SU-DHL-6 (cell line): Measurements from ENCODE around the gene SPSB1.

Source experiments
- H2AFZ ChIP-seq: fragments of 200-600 bp; sonication (generic); 2 replicates; pipeline ENCODE4 v1.6.1; 2014; ENCODE audit warnings: low read depth, mild to moderate bottlenecking, moderate library complexity, mixed read lengths, antibody characterized with exemption, low read length; ENCODE audit not compliant: severe bottlenecking
- H3F3A ChIP-seq: fragments of 200-600 bp; shearing (Covaris generic); 2 replicates; pipeline ENCODE4 v1.6.0; 2016; ENCODE audit warnings: antibody characterized with exemption, mild to moderate bottlenecking; ENCODE audit not compliant: insufficient read depth
- H3K27ac ChIP-seq: fragments of 200-600 bp; sonication (generic); 2 replicates; pipeline ENCODE4 v1.5.1; 2016; ENCODE audit warnings: low read depth, mild to moderate bottlenecking, low read length, moderate library complexity, mixed read lengths
- H3K27me3 ChIP-seq: fragments of 200-600 bp; sonication (generic), shearing (Covaris generic); 2 replicates; pipeline ENCODE4 v1.6.0; 2014; ENCODE audit warnings: mild to moderate bottlenecking, low read length
- H3K36me3 ChIP-seq: fragments of 200-600 bp; sonication (generic); 2 replicates; pipeline ENCODE4 v1.6.1; 2014; ENCODE audit warnings: mild to moderate bottlenecking, low read length, mixed read lengths
- H3K4me2 ChIP-seq: fragments of 300-600, 200-600 bp; shearing (Covaris generic), sonication (generic); 2 replicates; pipeline ENCODE4 v1.6.0; 2014; ENCODE audit warnings: low read length, low read depth, mild to moderate bottlenecking; ENCODE audit not compliant: poor library complexity, severe bottlenecking
- H3K4me3 ChIP-seq: fragments of 200-600 bp; sonication (generic); 2 replicates; pipeline ENCODE4 v1.5.1; 2014; ENCODE audit warnings: antibody characterized with exemption, low read length, mild to moderate bottlenecking, mixed read lengths; ENCODE audit not compliant: insufficient read depth, poor library complexity, severe bottlenecking
- H3K79me2 ChIP-seq: fragments of 200-600 bp; sonication (generic); 2 replicates; pipeline ENCODE4 v1.6.1; 2014; ENCODE audit warnings: mild to moderate bottlenecking, low read length, moderate library complexity; ENCODE audit not compliant: insufficient read depth
- H3K9ac ChIP-seq: fragments of 200-600 bp; sonication (generic); 2 replicates; pipeline ENCODE4 v1.7.0; 2014; ENCODE audit warnings: mild to moderate bottlenecking, low read length
- H3K9me2 ChIP-seq: fragments of 200-600 bp; sonication (generic); replicated peaks from 2 replicates; pipeline ENCODE4 v1.6.1; 2014; ENCODE audit warnings: low read length; ENCODE audit not compliant: insufficient read depth
- H3K9me3 ChIP-seq: fragments of 200-600 bp; sonication (generic); 2 replicates; pipeline ENCODE4 v1.6.1; 2014; ENCODE audit warnings: low read length, mixed read lengths; ENCODE audit not compliant: insufficient read depth
- H4K20me1 ChIP-seq: fragments of 200-600 bp; sonication (generic); 2 replicates; pipeline ENCODE4 v1.6.1; 2014; ENCODE audit warnings: low read depth, mild to moderate bottlenecking, antibody characterized with exemption, low read length, moderate library complexity, mixed read lengths
- CTCF ChIP-seq: fragments of 200-600 bp; sonication (generic); IDR thresholded peaks from one replicate; pipeline ENCODE4 v1.5.1; 2017; ENCODE audit warnings: antibody characterized with exemption, mild to moderate bottlenecking, low read length, moderate library complexity; ENCODE audit not compliant: insufficient read depth, poor library complexity, severe bottlenecking
- EZH2phosphoT487 ChIP-seq: fragments of 200-600 bp; sonication (generic), shearing (Covaris generic); conservative IDR thresholded peaks from 2 replicates; pipeline ENCODE4 v1.6.1; 2018; ENCODE audit warnings: mild to moderate bottlenecking, antibody characterized with exemption, low read length, moderate library complexity, mixed read lengths

Gene SPSB1

GRCh38 chr1:9355503-9355902 is 62.8 kb downstream of the SPSB1 start:
- H3K9me3 ChIP-seq = no peaks in the 10 kb centered on the region
- H3K9me2 ChIP-seq = no peaks in the 10 kb centered on the region
- no peak overlapping the region for H3K27ac ChIP-seq
- H3F3A ChIP-seq = no peaks in the 10 kb centered on the region
- H2AFZ ChIP-seq = no peak overlapping the region
- H3K4me3 ChIP-seq = no peak overlapping the region
- H3K9ac ChIP-seq = no peak overlapping the region
- H3K36me3 ChIP-seq = no peaks in the 10 kb centered on the region
- no peaks in the 10 kb centered on the region for H4K20me1 ChIP-seq
- H3K4me2 ChIP-seq = no peak overlapping the region
- H3K79me2 ChIP-seq = no peaks in the 10 kb centered on the region
- TF ChIP-seq EZH2phosphoT487 (no peak), CTCF (no peak)
- no peaks in the 10 kb centered on the region for H3K27me3 ChIP-seq

- no peak overlapping the region for H3K4me2 ChIP-seq
- H3F3A ChIP-seq = no peaks in the 10 kb centered on the region
- H3K9ac ChIP-seq = no peak overlapping the region
- H3K79me2 ChIP-seq = no peaks in the 10 kb centered on the region
- no peak overlapping the region for H3K27ac ChIP-seq
- no peaks in the 10 kb centered on the region for H3K27me3 ChIP-seq
- H3K36me3 ChIP-seq = no peaks in the 10 kb centered on the region
- H3K9me2 ChIP-seq = no peaks in the 10 kb centered on the region
- no peaks in the 10 kb centered on the region for H3K9me3 ChIP-seq
- no peak for TF ChIP-seq EZH2phosphoT487
- TF ChIP-seq CTCF = no peak
- no peak overlapping the region for H3K4me3 ChIP-seq
- no peak overlapping the region for H2AFZ ChIP-seq
- H4K20me1 ChIP-seq = no peaks in the 10 kb centered on the region
Measured at GRCh38 chr1:9356021-9356420, 63.3 kb downstream of the SPSB1 start.

GRCh38 chr1:9356829-9357466 is 64.3 kb downstream of the SPSB1 start:
- H3K9ac ChIP-seq = no peak overlapping the region
- H3K9me2 ChIP-seq = no peaks in the 10 kb centered on the region
- H3K4me2 ChIP-seq = no peak overlapping the region
- H3K79me2 ChIP-seq = no peaks in the 10 kb centered on the region
- no peaks in the 10 kb centered on the region for H3K36me3 ChIP-seq
- H3K4me3 ChIP-seq = no peak overlapping the region
- H3K27ac ChIP-seq = no peak overlapping the region
- H2AFZ ChIP-seq = no peak overlapping the region
- no peaks in the 10 kb centered on the region for H3K9me3 ChIP-seq
- no peaks in the 10 kb centered on the region for H4K20me1 ChIP-seq
- no peaks in the 10 kb centered on the region for H3K27me3 ChIP-seq
- no peaks in the 10 kb centered on the region for H3F3A ChIP-seq
- TF ChIP-seq CTCF (no peak), EZH2phosphoT487 (no peak)
